Endothelial cell (in vitro differentiated cells): Measurements from ENCODE around the gene DSC1. TPM values are rescaled to one million over a fixed set of nuclear protein-coding genes. Genes with fewer than 3 reads are reported as not detected.

ENCODE experiments used
- DNase-seq: peaks from one replicate; pipeline ENCODE4 v3.0.0; 2021; ENCODE audit warnings: low spot score
- H3K27ac Mint-ChIP-seq: one replicate; pipeline ENCODE4 v1.8.0; 2021; ENCODE audit warnings: mixed read lengths, inconsistent platforms; ENCODE audit not compliant: unreplicated experiment
- H3K27me3 Mint-ChIP-seq: one replicate; pipeline ENCODE4 v1.8.0; 2021; ENCODE audit warnings: mild to moderate bottlenecking, moderate library complexity, mixed read lengths, inconsistent platforms; ENCODE audit not compliant: unreplicated experiment
- H3K36me3 Mint-ChIP-seq: one replicate; pipeline ENCODE4 v1.8.0; 2021; ENCODE audit warnings: mild to moderate bottlenecking, low read depth, mixed read lengths, inconsistent platforms; ENCODE audit not compliant: unreplicated experiment
- H3K4me1 Mint-ChIP-seq: one replicate; pipeline ENCODE4 v1.8.0; 2021; ENCODE audit warnings: mild to moderate bottlenecking, mixed read lengths, inconsistent platforms; ENCODE audit not compliant: unreplicated experiment
- H3K4me3 Mint-ChIP-seq: one replicate; pipeline ENCODE4 v1.8.0; 2021; ENCODE audit warnings: mild to moderate bottlenecking, mixed read lengths, inconsistent platforms; ENCODE audit not compliant: unreplicated experiment
- H3K9me3 Mint-ChIP-seq: one replicate; pipeline ENCODE4 v1.8.0; 2021; ENCODE audit warnings: mixed read lengths, inconsistent platforms; ENCODE audit not compliant: unreplicated experiment
- CTCF ChIP-seq: fragments of 200-600 bp; sonication (generic); IDR thresholded peaks from one replicate; pipeline ENCODE4 v1.5.0; 2021; ENCODE audit warnings: antibody characterized with exemption; ENCODE audit not compliant: unreplicated experiment
- total RNA-seq: library from RNA; stranded (reverse); fragmentation: NEBNext Ultra II Directional; extraction: Animal tissue kit (Norgen Biotek cat#: 25700); gene quantifications from one replicate; pipeline ENCODE4 v1.2.1, GENCODE V29; 2021; ENCODE audit not compliant: unreplicated experiment

Gene DSC1
- total RNA-seq, 1 donor from 2014 or later: not detected

GRCh38 chr18:31105733-31106132 is 56.9 kb downstream of the DSC1 start:
- Mint-ChIP-seq H3K9me3 (no peaks in the 10 kb centered on the region), H3K36me3 (no peaks in the 10 kb centered on the region), H3K27me3 (no peaks in the 10 kb centered on the region), H3K4me3 (no peak overlapping the region), H3K4me1 (peaks cover 12% of the 10 kb centered on the region), H3K27ac (no peak overlapping the region)
- DNase-seq: no peak
- no peak for TF ChIP-seq CTCF

DNA sequence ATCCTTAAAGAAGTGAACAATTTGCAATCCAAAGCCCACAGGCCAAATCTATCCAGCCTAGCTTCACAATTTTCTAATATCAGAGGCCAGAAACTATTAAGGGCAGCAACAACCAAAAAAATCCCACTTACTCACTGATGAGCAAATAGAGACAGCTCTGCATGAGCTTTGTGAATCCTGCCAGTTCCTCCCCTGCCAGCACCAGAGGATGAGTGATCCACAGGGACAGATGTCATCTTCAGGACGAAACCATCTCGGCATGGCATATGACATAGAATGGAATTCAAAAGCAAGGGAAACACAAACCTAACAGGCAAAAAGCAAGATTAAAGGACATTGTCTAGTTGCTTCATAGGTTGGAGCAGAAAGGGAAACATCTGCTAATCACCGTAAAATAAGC is 58.2 kb downstream of the DSC1 start:
- no peak for DNase-seq
- Mint-ChIP-seq H3K36me3 (peaks cover 4% of the 10 kb centered on the region), H3K4me3 (no peak overlapping the region), H3K27me3 (no peaks in the 10 kb centered on the region), H3K9me3 (no peaks in the 10 kb centered on the region), H3K27ac (no peak overlapping the region), H3K4me1 (peaks cover 22% of the 10 kb centered on the region)
- TF ChIP-seq CTCF: no peak

- Mint-ChIP-seq H3K27me3 (no peaks in the 10 kb centered on the region), H3K4me1 (peaks cover 31% of the 10 kb centered on the region), H3K27ac (no peak overlapping the region), H3K4me3 (no peak overlapping the region), H3K9me3 (no peaks in the 10 kb centered on the region), H3K36me3 (peaks cover 4% of the 10 kb centered on the region)
- no peak for DNase-seq
- no peak for TF ChIP-seq CTCF
These were observed 59.2 kb downstream of the DSC1 start for GRCh38 chr18:31103423-31103822.

DNA sequence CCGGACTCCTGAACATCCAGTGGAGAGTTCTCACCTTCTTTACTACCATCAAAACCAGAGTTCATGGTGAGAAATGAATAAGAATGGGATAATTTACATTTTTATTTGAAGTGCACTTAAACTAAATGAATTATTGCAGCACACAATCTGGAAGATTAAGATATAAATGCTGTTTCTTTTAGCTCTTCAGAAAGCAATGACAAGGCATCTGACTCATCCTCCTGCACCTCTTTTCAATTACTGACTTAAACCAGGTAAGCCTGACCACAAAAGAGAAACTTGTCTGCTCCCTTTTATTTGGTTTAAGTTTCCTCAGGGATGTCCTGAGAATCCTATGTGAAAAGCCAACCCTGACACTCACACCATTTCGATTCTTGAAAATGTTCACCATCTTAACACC is 59.7 kb downstream of the DSC1 start:
- Mint-ChIP-seq H3K27ac (peak overlapping the region; percentile 87), H3K9me3 (no peaks in the 10 kb centered on the region), H3K4me3 (peak overlapping the region; percentile 92)

More for the DNA sequence above, 59.7 kb downstream of the DSC1 start:
- Mint-ChIP-seq H3K27me3 (no peaks in the 10 kb centered on the region), H3K36me3 (peaks cover 4% of the 10 kb centered on the region), H3K4me1 (peaks cover 31% of the 10 kb centered on the region)
- DNase-seq: no peak
- TF ChIP-seq CTCF: no peak
